ENCODE results near the gene GJA4. TPM values are rescaled to one million over a fixed set of nuclear protein-coding genes. Genes with fewer than 3 reads are reported as not detected.

GJA4 gene
- total RNA-seq, 1 experiment from 2014 or later, result not detected

DNA sequence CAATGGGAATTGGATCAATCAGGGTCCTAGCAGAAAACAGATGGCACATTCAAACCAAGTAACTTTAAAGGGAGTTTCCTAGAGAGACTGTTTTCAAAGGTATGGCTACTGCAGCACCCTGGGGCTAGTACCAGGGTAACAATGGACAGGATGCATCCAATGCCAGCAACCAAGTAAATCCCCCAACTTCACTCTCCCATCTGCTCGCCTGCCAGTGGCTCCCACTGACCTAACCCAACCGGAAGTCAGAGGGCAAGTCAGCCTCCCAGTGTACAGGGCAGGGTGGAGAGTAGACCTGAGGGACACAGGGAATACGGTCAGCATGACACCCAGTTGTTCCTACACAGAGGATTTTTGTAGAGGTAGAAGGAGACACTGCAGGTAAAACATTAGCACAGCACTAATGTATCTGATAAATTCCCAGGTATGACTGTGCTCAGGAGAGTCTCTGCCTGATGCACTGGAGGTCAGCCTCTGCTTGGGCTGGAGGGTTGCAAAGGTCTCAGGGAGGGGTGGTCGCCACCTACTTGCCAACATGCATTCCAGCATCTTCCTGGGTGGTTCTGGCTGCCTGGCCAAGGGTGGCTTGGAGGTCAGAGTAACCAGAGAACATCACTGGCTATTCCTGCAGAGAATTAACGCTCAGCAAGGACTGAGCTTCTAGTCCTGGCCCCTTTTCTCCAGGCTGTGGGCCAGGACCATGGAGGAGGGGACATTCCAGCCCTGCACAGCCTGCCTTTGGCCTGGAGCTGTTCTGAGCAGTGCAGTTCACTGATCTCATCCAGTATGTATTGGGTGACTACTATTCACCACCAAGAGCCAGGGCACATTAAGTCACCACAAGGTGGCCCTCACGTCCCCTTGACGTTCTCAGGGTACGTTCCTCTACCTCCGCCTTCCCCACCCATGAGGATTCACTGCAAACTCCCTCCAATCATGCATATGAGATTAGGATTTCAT, 5.1 kb upstream of the GJA4 start:
- DNase-seq, result peak in 1 of 2 experiments; percentile 30
- Histone ChIP-seq H3K4me1 (replicated peaks; ENCODE audit: insufficient read depth) (peaks cover 18% of the 10 kb centered on the region), H3K36me3 (ENCODE audit: low read depth) (peaks cover 26% of the 10 kb centered on the region; the same call in 1 of the 2 replicates), H2AFZ (no peak overlapping the region), H3K9me3 (ENCODE audit: insufficient read depth, low read depth) (no peaks in the 10 kb centered on the region), H3K79me2 (ENCODE audit: low read depth) (peaks cover 28% of the 10 kb centered on the region), H3K9me2 (ENCODE audit: insufficient read depth) (no peaks in the 10 kb centered on the region), H3K4me2 (no peak overlapping the region), H3F3A (ENCODE audit: insufficient read depth, low read depth) (peaks cover 44% of the 10 kb centered on the region), H3K4me3 (no peak overlapping the region), H3K27me3 (ENCODE audit: insufficient read depth, low read depth) (no peaks in the 10 kb centered on the region), H4K20me1 (ENCODE audit: insufficient read depth) (peaks cover 30% of the 10 kb centered on the region), H3K27ac (no peak overlapping the region)
- TF ChIP-seq, protein P1, sequence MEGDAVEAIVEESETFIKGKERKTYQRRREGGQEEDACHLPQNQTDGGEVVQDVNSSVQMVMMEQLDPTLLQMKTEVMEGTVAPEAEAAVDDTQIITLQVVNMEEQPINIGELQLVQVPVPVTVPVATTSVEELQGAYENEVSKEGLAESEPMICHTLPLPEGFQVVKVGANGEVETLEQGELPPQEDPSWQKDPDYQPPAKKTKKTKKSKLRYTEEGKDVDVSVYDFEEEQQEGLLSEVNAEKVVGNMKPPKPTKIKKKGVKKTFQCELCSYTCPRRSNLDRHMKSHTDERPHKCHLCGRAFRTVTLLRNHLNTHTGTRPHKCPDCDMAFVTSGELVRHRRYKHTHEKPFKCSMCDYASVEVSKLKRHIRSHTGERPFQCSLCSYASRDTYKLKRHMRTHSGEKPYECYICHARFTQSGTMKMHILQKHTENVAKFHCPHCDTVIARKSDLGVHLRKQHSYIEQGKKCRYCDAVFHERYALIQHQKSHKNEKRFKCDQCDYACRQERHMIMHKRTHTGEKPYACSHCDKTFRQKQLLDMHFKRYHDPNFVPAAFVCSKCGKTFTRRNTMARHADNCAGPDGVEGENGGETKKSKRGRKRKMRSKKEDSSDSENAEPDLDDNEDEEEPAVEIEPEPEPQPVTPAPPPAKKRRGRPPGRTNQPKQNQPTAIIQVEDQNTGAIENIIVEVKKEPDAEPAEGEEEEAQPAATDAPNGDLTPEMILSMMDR (conservative IDR thresholded peaks at IDR 0.05), result peak; percentile 17; the same call in 1 of the 2 replicates
- TF ChIP-seq EZH2 (IDR thresholded peaks at IDR 0.05; ENCODE audit: low read depth), result no peak
- ChIA-PET POLR2A (ENCODE audit: unreplicated experiment) (no interaction called here), CTCF (interaction anchor here (0.6 to 1.5 kb wide), 3 partner anchors 65 to 1158 kb away, joined by 3 to 10 read pairs (median 7); no protein-coding TSS in a partner anchor)
- intact Hi-C loops (cut with micrococcal nuclease; ENCODE audit: unreplicated experiment), result loop anchor here (5.0 kb wide), 1 partner anchor 80 kb away; no protein-coding TSS in a partner anchor
- BruUV-seq (replicated peaks), result no TSS peak

DNA sequence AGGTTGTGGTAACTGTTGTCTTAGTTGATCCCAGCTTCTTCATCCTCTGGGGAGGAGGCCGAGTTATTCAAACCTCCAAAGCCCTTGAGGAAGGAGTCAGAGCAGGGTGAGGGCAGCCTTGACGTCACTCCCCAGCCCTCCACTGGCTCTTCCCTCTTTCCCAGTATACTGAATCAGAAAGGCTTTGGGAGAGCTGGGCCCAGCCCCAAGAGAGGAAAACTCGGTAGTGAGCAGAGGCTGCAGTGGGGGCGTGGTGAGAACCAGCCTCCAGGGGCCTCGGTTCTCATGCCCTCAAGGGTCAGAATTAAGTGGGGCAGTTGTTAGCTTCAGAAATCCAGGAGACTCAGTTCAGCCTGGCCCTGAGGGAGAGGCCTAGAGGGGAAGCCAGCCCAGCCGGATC, 1.8 kb upstream of the GJA4 start:
- Histone ChIP-seq H2AFZ (no peak overlapping the region), H3K4me2 (no peak overlapping the region), H4K20me1 (ENCODE audit: insufficient read depth) (peaks cover 9% of the 10 kb centered on the region), H3K27me3 (ENCODE audit: insufficient read depth, low read depth) (no peaks in the 10 kb centered on the region), H3K9me3 (ENCODE audit: insufficient read depth, low read depth) (no peaks in the 10 kb centered on the region), H3K27ac (no peak overlapping the region), H3K9me2 (ENCODE audit: insufficient read depth) (no peaks in the 10 kb centered on the region), H3K36me3 (ENCODE audit: low read depth) (peaks cover 8% of the 10 kb centered on the region; the same call in 1 of the 2 replicates), H3K79me2 (ENCODE audit: low read depth) (no peaks in the 10 kb centered on the region), H3K4me3 (no peak overlapping the region), H3F3A (ENCODE audit: insufficient read depth, low read depth) (peaks cover 18% of the 10 kb centered on the region; the same call in 1 of the 2 replicates), H3K4me1 (replicated peaks; ENCODE audit: insufficient read depth) (no peaks in the 10 kb centered on the region)
- BruUV-seq (replicated peaks), result no TSS peak
- DNase-seq, result no peak
- intact Hi-C loops (cut with micrococcal nuclease; ENCODE audit: unreplicated experiment), result no loop called here
- ChIA-PET POLR2A (ENCODE audit: unreplicated experiment) (no interaction called here), CTCF (interaction anchor here (1.2 kb wide), 1 partner anchor 62 kb away, joined by 3 read pairs; no protein-coding TSS in a partner anchor)
- TF ChIP-seq EZH2 (IDR thresholded peaks at IDR 0.05; ENCODE audit: low read depth), result no peak
- TF ChIP-seq, protein P1 (conservative IDR thresholded peaks at IDR 0.05), result no peak

DNA sequence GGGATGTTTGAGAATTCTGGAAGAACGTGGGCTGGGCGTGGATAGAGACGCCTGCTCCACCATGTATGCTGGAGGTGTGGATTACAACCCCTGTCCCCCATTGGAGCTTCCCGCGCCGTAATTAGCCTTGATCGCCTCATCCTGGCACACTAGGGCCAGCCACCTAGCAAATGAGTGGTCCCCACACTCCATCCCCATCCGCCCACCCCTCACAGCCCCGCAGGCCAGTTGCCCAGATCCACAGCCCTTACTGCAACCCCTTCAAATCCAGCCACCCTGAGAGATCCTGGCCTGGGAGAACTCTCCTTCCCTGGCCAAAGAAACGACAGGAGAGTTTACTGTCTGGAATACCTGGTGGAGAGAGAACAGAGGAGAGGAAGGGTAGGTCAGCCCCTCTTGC, 375 bp upstream of the GJA4 start:
- CTCF ChIA-PET, result no interaction called here
- no peak for TF ChIP-seq EZH2 (IDR thresholded peaks at IDR 0.05; ENCODE audit: low read depth)
- TF ChIP-seq, protein P1 (conservative IDR thresholded peaks at IDR 0.05), result no peak
- DNase-seq, result no peak
- no peak overlapping the region for H2AFZ ChIP-seq
- intact Hi-C loops (cut with micrococcal nuclease; ENCODE audit: unreplicated experiment), result no loop called here
- peaks cover 6% of the 10 kb centered on the region; the same call in 1 of the 2 replicates for H3F3A ChIP-seq (ENCODE audit: insufficient read depth, low read depth)
- POLR2A ChIA-PET (ENCODE audit: unreplicated experiment), result no interaction called here
- no peaks in the 10 kb centered on the region for H3K9me3 ChIP-seq (ENCODE audit: insufficient read depth, low read depth)
- H3K4me1 ChIP-seq (replicated peaks; ENCODE audit: insufficient read depth), result no peaks in the 10 kb centered on the region
- H4K20me1 ChIP-seq (ENCODE audit: insufficient read depth), result no peaks in the 10 kb centered on the region
- no peak overlapping the region for H3K27ac ChIP-seq
- H3K4me2 ChIP-seq, result no peak overlapping the region
- H3K4me3 ChIP-seq, result no peak overlapping the region
- H3K79me2 ChIP-seq (ENCODE audit: low read depth), result no peaks in the 10 kb centered on the region
- BruUV-seq (replicated peaks), result no TSS peak
- peaks cover 4% of the 10 kb centered on the region for H3K27me3 ChIP-seq (ENCODE audit: insufficient read depth, low read depth)
- H3K36me3 ChIP-seq (ENCODE audit: low read depth), result no peaks in the 10 kb centered on the region
- no peaks in the 10 kb centered on the region for H3K9me2 ChIP-seq (ENCODE audit: insufficient read depth)
